A673 (cell line): ENCODE measurements around the gene CNEP1R1.

Experiments used
- CTCF ChIP-seq: fragments of 300-800, 200-600 bp; sonication (generic); conservative IDR thresholded peaks from 2 replicates; pipeline ENCODE4 v1.5.1; 2017; ENCODE audit warnings: low read depth, mild to moderate bottlenecking, antibody characterized with exemption, low read length, moderate library complexity, mixed read lengths
- EZH2 ChIP-seq: fragments of 200-600 bp; sonication (generic); IDR thresholded peaks from 2 replicates; pipeline ENCODE4 v1.6.1; 2017; ENCODE audit warnings: borderline replicate concordance, low read depth, mild to moderate bottlenecking, mixed read lengths, antibody characterized with exemption, low read length; ENCODE audit not compliant: poor library complexity, severe bottlenecking

GRCh38 chr16:49978569-49979326, 46.3 kb upstream of the CNEP1R1 start:
- no peak for TF ChIP-seq EZH2
- no peak for TF ChIP-seq CTCF
